ENCODE measurements around the gene SPP2.

SPP2 gene

DNA sequence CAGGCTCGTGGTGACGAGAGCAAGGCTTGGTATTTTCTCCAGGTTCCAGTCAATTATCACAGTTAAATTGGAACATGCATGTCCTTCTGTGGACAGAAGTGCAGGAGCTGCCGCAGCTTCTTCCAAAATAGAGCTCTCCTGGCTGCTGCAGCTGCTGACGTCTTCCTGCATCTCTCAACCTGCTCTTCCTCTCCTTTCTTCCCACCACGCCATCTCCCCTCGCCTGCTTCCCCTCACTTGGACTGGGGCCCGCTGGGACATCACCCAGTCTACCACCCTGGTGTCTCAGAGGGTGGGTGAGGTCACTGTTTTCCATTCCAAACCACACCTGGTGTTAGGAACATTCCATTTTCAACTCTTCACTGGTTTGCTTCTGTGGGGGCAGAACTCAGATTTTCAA, 41.4 kb downstream of the SPP2 start:
- ChIA-PET CTCF (interaction anchor here (0.7 kb wide), 1 partner anchor 425 kb away, joined by 4 read pairs; no protein-coding TSS in a partner anchor), POLR2A (no interaction called here)
- DNase-seq (ENCODE audit: extremely low spot score) = no peak
- no peak for TF ChIP-seq FOXM1 (IDR thresholded peaks at IDR 0.05; ENCODE audit: borderline replicate concordance)
- TF ChIP-seq SP1 (IDR thresholded peaks at IDR 0.05) = no peak
- TF ChIP-seq ZNF384 (IDR thresholded peaks at IDR 0.05) = no peak

- TF ChIP-seq ZNF384 (IDR thresholded peaks at IDR 0.05) (no peak), CTBP1 (IDR thresholded peaks at IDR 0.05; ENCODE audit: borderline replicate concordance) (no peak), SUZ12 (IDR thresholded peaks at IDR 0.05) (no peak), NFRKB (IDR thresholded peaks at IDR 0.05) (no peak), ARNT (IDR thresholded peaks at IDR 0.05) (no peak), PKNOX1 (IDR thresholded peaks at IDR 0.05) (no peak), TARDBP (IDR thresholded peaks at IDR 0.05) (no peak), L3MBTL2 (conservative IDR thresholded peaks at IDR 0.05) (no peak), HDGF (IDR thresholded peaks at IDR 0.05; ENCODE audit: borderline replicate concordance) (no peak), FOXK2 (IDR thresholded peaks at IDR 0.05) (no peak)
- ChIA-PET CTCF (interaction anchor here (0.7 kb wide), 1 partner anchor 424 kb away, joined by 4 read pairs; no protein-coding TSS in a partner anchor), POLR2A (no interaction called here)
- no peak for DNase-seq (ENCODE audit: extremely low spot score)
Measured at GRCh38 chr2:234092344-234092743, 41.8 kb downstream of the SPP2 start.

GRCh38 chr2:234095301-234095700, 44.8 kb downstream of the SPP2 start:
- ChIA-PET POLR2A (no interaction called here), CTCF (interaction anchor here (0.8 kb wide), 1 partner anchor 40 kb away, joined by 3 read pairs; no protein-coding TSS in a partner anchor)
- TF ChIP-seq FOXK2 (IDR thresholded peaks at IDR 0.05) = no peak
- TF ChIP-seq SP1 (IDR thresholded peaks at IDR 0.05) = no peak
- no peak for TF ChIP-seq NFRKB (IDR thresholded peaks at IDR 0.05)
- TF ChIP-seq HDGF (IDR thresholded peaks at IDR 0.05; ENCODE audit: borderline replicate concordance) = no peak
- DNase-seq (ENCODE audit: extremely low spot score) = no peak

DNA sequence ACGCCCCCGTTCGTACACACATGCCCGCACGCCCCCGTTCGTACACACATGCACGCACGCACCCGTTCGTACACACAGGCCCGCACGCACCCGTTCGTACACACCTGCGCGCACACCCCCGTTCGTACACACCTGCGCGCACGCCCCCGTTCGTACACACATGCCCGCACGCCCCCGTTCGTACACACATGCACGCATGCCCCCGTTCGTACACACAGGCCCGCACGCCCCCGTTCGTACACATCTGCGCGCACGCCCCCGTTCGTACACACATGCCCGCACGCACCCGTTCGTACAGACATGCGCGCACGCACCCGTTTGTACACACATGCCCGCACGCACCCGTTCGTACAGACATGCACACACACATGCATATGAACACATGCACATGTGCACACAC, 45.7 kb downstream of the SPP2 start:
- CTCF ChIA-PET = no interaction called here
- POLR2A ChIA-PET = no interaction called here
- TF ChIP-seq ELF4 (IDR thresholded peaks at IDR 0.05) (no peak), LEF1 (IDR thresholded peaks at IDR 0.05; ENCODE audit: borderline replicate concordance) (no peak), HDGF (IDR thresholded peaks at IDR 0.05; ENCODE audit: borderline replicate concordance) (no peak)
- no peak for DNase-seq (ENCODE audit: extremely low spot score)

- no peak for DNase-seq (ENCODE audit: extremely low spot score)
- no peak for TF ChIP-seq FOXK2 (IDR thresholded peaks at IDR 0.05)
- no peak for TF ChIP-seq ARNT (IDR thresholded peaks at IDR 0.05)
- TF ChIP-seq FOXA1 (IDR thresholded peaks at IDR 0.05) = no peak
- TF ChIP-seq LEF1 (IDR thresholded peaks at IDR 0.05; ENCODE audit: borderline replicate concordance) = no peak
- no peak for TF ChIP-seq HDGF (IDR thresholded peaks at IDR 0.05; ENCODE audit: borderline replicate concordance)
- TF ChIP-seq SUZ12 (IDR thresholded peaks at IDR 0.05) = no peak
- no peak for TF ChIP-seq ELF4 (IDR thresholded peaks at IDR 0.05)
- TF ChIP-seq PKNOX1 (IDR thresholded peaks at IDR 0.05) = no peak
- no peak for TF ChIP-seq L3MBTL2 (conservative IDR thresholded peaks at IDR 0.05)
- no peak for TF ChIP-seq FOXM1 (IDR thresholded peaks at IDR 0.05; ENCODE audit: borderline replicate concordance)
- TF ChIP-seq NFRKB (IDR thresholded peaks at IDR 0.05) = no peak
- no peak for TF ChIP-seq BHLHE40 (IDR thresholded peaks at IDR 0.05; ENCODE audit: borderline replicate concordance)
- TF ChIP-seq TARDBP (IDR thresholded peaks at IDR 0.05) = no peak
- TF ChIP-seq SP1 (IDR thresholded peaks at IDR 0.05) = no peak
- TF ChIP-seq CTBP1 (IDR thresholded peaks at IDR 0.05; ENCODE audit: borderline replicate concordance) = no peak
- CTCF ChIA-PET = no interaction called here
- POLR2A ChIA-PET = no interaction called here
Measured at GRCh38 chr2:234098681-234099080, 48.2 kb downstream of the SPP2 start.

DNA sequence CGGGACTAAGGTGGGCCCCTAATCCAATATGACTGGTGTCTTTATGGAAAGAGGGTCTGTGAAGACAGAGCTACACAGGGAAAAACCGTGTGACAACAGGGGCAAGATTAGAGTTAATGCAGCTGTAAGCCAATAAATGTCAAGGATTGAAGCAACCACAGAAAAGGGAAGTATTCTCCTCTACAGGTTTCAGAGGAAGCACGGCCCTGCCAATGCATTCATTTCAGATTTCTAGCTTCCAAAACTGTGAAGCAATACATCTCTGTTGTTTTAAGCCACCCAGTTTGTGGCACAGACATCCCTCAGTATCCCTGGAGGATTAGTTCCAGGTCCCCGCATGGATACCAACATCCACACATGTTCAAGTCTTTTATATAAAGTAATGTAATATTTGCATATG, 48.8 kb downstream of the SPP2 start:
- no peak for DNase-seq (ENCODE audit: extremely low spot score)
- TF ChIP-seq SP1 (IDR thresholded peaks at IDR 0.05) (no peak), TARDBP (IDR thresholded peaks at IDR 0.05) (no peak), SUZ12 (IDR thresholded peaks at IDR 0.05) (no peak), FOXM1 (IDR thresholded peaks at IDR 0.05; ENCODE audit: borderline replicate concordance) (no peak), HDGF (IDR thresholded peaks at IDR 0.05; ENCODE audit: borderline replicate concordance) (no peak), BHLHE40 (IDR thresholded peaks at IDR 0.05; ENCODE audit: borderline replicate concordance) (no peak), CTBP1 (IDR thresholded peaks at IDR 0.05; ENCODE audit: borderline replicate concordance) (no peak), FOXK2 (IDR thresholded peaks at IDR 0.05) (no peak), ARNT (IDR thresholded peaks at IDR 0.05) (no peak), L3MBTL2 (conservative IDR thresholded peaks at IDR 0.05) (no peak), PKNOX1 (IDR thresholded peaks at IDR 0.05) (no peak), FOXA1 (IDR thresholded peaks at IDR 0.05) (no peak), LEF1 (IDR thresholded peaks at IDR 0.05; ENCODE audit: borderline replicate concordance) (no peak), ZNF384 (IDR thresholded peaks at IDR 0.05) (no peak), NFRKB (IDR thresholded peaks at IDR 0.05) (no peak), ELF4 (IDR thresholded peaks at IDR 0.05) (no peak)
- ChIA-PET POLR2A (no interaction called here), CTCF (no interaction called here)

GRCh38 chr2:234100686-234101085, 50.2 kb downstream of the SPP2 start:
- CTCF ChIA-PET = no interaction called here
- no peak for DNase-seq (ENCODE audit: extremely low spot score)
- TF ChIP-seq SP1 (IDR thresholded peaks at IDR 0.05) = no peak
- POLR2A ChIA-PET = no interaction called here

All from HEK293T (cell line).